ENCODE data around the gene SMC1B. TPM values are rescaled to one million over a fixed set of nuclear protein-coding genes. Genes with fewer than 3 reads are reported as not detected.

SMC1B gene
- total RNA-seq, 2 donors from 2014 or later, result not detected

DNA sequence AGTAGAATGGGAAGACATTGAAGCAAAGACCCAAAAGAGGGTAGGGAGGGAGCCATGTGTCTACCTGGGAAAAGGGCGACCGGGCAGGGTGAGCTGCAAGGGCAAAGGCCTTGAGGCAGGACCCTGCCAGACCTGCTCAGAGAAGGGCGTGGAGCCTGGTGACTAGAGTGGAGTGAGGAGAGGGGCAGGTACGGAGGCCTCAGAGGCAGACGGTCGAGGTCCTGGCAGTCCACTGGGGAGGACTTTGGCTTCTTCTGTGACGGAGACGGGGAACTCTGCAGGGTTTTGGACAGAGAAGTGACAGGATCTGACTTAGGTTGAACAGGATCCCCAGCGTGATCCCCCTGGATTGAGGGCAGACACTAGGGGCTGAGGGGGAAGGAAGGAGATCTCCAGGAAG, 13.0 kb upstream of the SMC1B start:
- Histone ChIP-seq H3K4me3 (no peak overlapping the region), H3K9me3 (no peaks in the 10 kb centered on the region), H3K27me3 (no peaks in the 10 kb centered on the region), H3K27ac (no peak overlapping the region), H3K36me3 (replicated peaks in 1 of 2; ENCODE audit: insufficient read depth in 1 of 2, low read depth in 2 of 2) (no peaks in the 10 kb centered on the region), H3K4me1 (no peaks in the 10 kb centered on the region)
- TF ChIP-seq POLR2A (IDR thresholded peaks at IDR 0.05), result no peak
- TF ChIP-seq, protein P1, sequence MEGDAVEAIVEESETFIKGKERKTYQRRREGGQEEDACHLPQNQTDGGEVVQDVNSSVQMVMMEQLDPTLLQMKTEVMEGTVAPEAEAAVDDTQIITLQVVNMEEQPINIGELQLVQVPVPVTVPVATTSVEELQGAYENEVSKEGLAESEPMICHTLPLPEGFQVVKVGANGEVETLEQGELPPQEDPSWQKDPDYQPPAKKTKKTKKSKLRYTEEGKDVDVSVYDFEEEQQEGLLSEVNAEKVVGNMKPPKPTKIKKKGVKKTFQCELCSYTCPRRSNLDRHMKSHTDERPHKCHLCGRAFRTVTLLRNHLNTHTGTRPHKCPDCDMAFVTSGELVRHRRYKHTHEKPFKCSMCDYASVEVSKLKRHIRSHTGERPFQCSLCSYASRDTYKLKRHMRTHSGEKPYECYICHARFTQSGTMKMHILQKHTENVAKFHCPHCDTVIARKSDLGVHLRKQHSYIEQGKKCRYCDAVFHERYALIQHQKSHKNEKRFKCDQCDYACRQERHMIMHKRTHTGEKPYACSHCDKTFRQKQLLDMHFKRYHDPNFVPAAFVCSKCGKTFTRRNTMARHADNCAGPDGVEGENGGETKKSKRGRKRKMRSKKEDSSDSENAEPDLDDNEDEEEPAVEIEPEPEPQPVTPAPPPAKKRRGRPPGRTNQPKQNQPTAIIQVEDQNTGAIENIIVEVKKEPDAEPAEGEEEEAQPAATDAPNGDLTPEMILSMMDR (IDR thresholded peaks at IDR 0.05), result no peak
- WGBS, 2 donors, result 90 to 95% methylated on average over 9 of the region's 9 CpGs
- intact Hi-C loops (cut with DNase I), result no loop called here
- DNase-seq, result no peak
- no peak for ATAC-seq

- Histone ChIP-seq H3K4me3 (no peak overlapping the region), H3K27ac (no peak overlapping the region), H3K9me3 (no peaks in the 10 kb centered on the region), H3K36me3 (replicated peaks in 1 of 2; ENCODE audit: insufficient read depth in 1 of 2, low read depth in 2 of 2) (no peaks in the 10 kb centered on the region), H3K4me1 (no peaks in the 10 kb centered on the region), H3K27me3 (no peaks in the 10 kb centered on the region)
- intact Hi-C loops (cut with DNase I), result no loop called here
- TF ChIP-seq, protein P1 (IDR thresholded peaks at IDR 0.05), result no peak
- TF ChIP-seq POLR2A (IDR thresholded peaks at IDR 0.05), result no peak
- ATAC-seq (no peak), DNase-seq (no peak)
- WGBS, 2 donors, result 90 to 92% methylated on average over 17 to 19 of the region's 23 CpGs
Observed at GRCh38 chr22:45425531-45426265, 12.3 kb upstream of the SMC1B start.

- Histone ChIP-seq H3K27ac (no peak overlapping the region), H3K4me1 (no peaks in the 10 kb centered on the region), H3K36me3 (replicated peaks in 1 of 2; ENCODE audit: insufficient read depth in 1 of 2, low read depth in 2 of 2) (no peaks in the 10 kb centered on the region), H3K4me3 (no peak overlapping the region), H3K27me3 (no peaks in the 10 kb centered on the region), H3K9me3 (no peaks in the 10 kb centered on the region)
- ATAC-seq, result no peak
- intact Hi-C loops (cut with DNase I), result no loop called here
- TF ChIP-seq, protein P1 (IDR thresholded peaks at IDR 0.05), result no peak
- TF ChIP-seq POLR2A (IDR thresholded peaks at IDR 0.05), result no peak
- DNase-seq, result no peak
- 63 to 79% methylated on average over 5 of the region's 5 CpGs for WGBS, 2 donors
Observed at GRCh38 chr22:45425101-45425500, 11.7 kb upstream of the SMC1B start.

DNA sequence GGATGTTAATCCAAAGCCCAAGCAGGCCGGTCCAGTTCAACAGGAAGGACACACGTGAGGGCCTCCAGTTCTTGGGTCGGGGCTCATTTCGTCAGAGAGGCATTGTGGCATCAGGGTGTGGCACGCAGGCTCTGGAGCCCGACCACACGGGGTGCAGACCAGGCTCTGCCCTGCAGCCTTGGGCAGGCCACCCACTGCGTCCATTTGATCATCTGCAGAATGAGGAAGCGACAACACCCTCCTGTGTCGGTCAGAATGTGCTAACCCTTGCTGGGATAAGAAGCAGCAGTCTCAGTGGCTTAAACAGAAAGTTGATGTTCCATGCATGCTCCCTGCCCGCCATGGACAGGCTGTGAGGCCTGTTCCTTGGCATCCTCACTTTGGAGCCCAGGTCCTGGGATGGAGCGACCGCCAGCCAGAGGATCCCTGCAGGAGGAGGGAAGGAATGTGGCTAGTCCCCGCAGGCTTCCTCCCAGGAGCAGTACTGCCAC, 10.9 kb upstream of the SMC1B start:
- 76 to 100% methylated on average over 3 to 14 of the region's 14 CpGs for WGBS, 2 donors
- H3K36me3 ChIP-seq (replicated peaks in 1 of 2; ENCODE audit: insufficient read depth in 1 of 2, low read depth in 2 of 2), result no peaks in the 10 kb centered on the region
- intact Hi-C loops (cut with DNase I), result no loop called here
- ATAC-seq (no peak), DNase-seq (peak in 1 of 4 donors; percentile 56)
- no peaks in the 10 kb centered on the region for H3K27me3 ChIP-seq
- H3K4me1 ChIP-seq, result no peaks in the 10 kb centered on the region
- H3K27ac ChIP-seq, result no peak overlapping the region
- H3K4me3 ChIP-seq, result no peak overlapping the region
- no peak for TF ChIP-seq POLR2A (IDR thresholded peaks at IDR 0.05)
- TF ChIP-seq, protein P1 (IDR thresholded peaks at IDR 0.05), result no peak
- no peaks in the 10 kb centered on the region for H3K9me3 ChIP-seq

DNA sequence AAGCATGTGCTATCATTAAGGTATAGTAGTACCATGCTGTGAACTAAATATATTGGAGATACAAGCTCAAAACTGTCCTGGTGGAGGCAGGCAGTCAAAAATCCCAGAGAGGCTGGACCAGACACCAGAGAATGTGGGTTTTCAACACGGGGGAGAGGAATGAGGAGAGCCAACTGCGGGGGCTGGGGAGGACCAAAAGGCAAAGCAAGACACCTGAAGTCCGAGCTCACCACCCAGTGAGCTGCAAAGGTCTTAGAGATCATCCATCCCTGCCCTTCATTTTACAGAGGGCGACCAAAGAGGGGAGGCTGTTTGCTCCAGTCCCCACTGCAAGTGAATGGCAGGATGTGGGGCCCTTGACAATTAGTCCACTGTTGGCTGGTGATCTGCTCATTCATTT, 10.1 kb upstream of the SMC1B start:
- H3K4me1 ChIP-seq, result no peaks in the 10 kb centered on the region
- 81 to 83% methylated on average over 4 of the region's 4 CpGs for WGBS, 2 donors
- ATAC-seq, result no peak
- TF ChIP-seq, protein P1 (IDR thresholded peaks at IDR 0.05), result no peak
- no peak for TF ChIP-seq POLR2A (IDR thresholded peaks at IDR 0.05)
- H3K9me3 ChIP-seq, result no peaks in the 10 kb centered on the region
- no peak for DNase-seq
- H3K4me3 ChIP-seq, result no peak overlapping the region
- H3K27ac ChIP-seq, result no peak overlapping the region
- intact Hi-C loops (cut with DNase I), result no loop called here
- H3K36me3 ChIP-seq (replicated peaks in 1 of 2; ENCODE audit: insufficient read depth in 1 of 2, low read depth in 2 of 2), result no peaks in the 10 kb centered on the region
- no peaks in the 10 kb centered on the region for H3K27me3 ChIP-seq
